ENCODE data around the gene GGTLC1. TPM values are rescaled to one million over a fixed set of nuclear protein-coding genes. Genes with fewer than 3 reads are reported as not detected.

GGTLC1 gene
- not detected for total RNA-seq

DNA sequence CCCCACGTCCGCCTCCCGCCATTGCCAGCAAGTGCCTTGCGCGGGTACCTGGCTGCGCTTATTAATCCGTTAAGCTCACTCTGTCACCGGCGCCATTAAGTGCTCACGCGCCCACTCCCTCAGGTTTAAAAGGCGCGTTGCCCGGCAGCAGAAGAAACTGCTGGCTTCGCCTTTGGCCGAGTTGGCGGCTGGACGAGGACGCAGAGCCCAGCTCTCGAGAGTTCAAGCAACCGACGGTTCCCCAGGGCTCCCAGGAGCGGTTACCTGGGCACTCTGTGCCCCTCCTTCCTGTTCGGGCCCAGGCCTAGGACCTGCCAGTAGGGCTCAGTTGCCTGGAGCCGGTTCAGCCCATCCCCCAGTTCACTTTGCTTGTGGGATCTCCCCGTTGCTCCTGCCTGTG is at the start of gene GGTLC1:
TSS of gene GGTLC1 (minus strand) at position 219 of the 400 bp plus-strand sequence. CDS start 2,168 bp downstream, outside the sequence.
- in situ Hi-C loops (cut with MboI; ENCODE audit: low sequenced_read_pairs in 4 of 4) (loop anchor here in 3 of 4 donors (25.0 kb wide), 1 partner anchor 551 kb away; the partner anchor contains the start of gene CSTL1 (in 3 of the 3)), intact Hi-C loops (cut with DNase I; ENCODE audit: low total_unique reads) (no loop called here)

GRCh38 chr20:24034820-24035219 is 46.2 kb upstream of the GGTLC1 start:
- Histone ChIP-seq H3K9me3 (no peaks in the 10 kb centered on the region), H3K4me3 (no peak overlapping the region), H3K27ac (no peak overlapping the region), H3K4me1 (no peaks in the 10 kb centered on the region), H3K36me3 (no peaks in the 10 kb centered on the region), H3K27me3 (no peaks in the 10 kb centered on the region)
- ATAC-seq (no peak), DNase-seq (no peak)
- in situ Hi-C loops (cut with MboI; ENCODE audit: low sequenced_read_pairs in 4 of 4) (no loop called here), intact Hi-C loops (cut with DNase I; ENCODE audit: low total_unique reads) (no loop called here)
- TF ChIP-seq POLR2A (IDR thresholded peaks at IDR 0.05) (no peak), CTCF (IDR thresholded peaks at IDR 0.05 in 4 of 5, conservative IDR thresholded peaks at IDR 0.05 in 1 of 5) (no peak)

More for the DNA sequence above, at the start of gene GGTLC1:
- Histone ChIP-seq H3K36me3 (no peaks in the 10 kb centered on the region), H3K27ac (no peak within 1 kb of the TSS), H3K27me3 (no peaks in the 10 kb centered on the region), H3K4me3 (no peak within 1 kb of the TSS), H3K9me3 (no peaks in the 10 kb centered on the region), H3K4me1 (no peaks in the 10 kb centered on the region)
- DNase-seq (no peak), ATAC-seq (no peak)
- no peak for TF ChIP-seq CTCF (IDR thresholded peaks at IDR 0.05 in 4 of 5, conservative IDR thresholded peaks at IDR 0.05 in 1 of 5)
- no peak for TF ChIP-seq POLR2A (IDR thresholded peaks at IDR 0.05)

DNA sequence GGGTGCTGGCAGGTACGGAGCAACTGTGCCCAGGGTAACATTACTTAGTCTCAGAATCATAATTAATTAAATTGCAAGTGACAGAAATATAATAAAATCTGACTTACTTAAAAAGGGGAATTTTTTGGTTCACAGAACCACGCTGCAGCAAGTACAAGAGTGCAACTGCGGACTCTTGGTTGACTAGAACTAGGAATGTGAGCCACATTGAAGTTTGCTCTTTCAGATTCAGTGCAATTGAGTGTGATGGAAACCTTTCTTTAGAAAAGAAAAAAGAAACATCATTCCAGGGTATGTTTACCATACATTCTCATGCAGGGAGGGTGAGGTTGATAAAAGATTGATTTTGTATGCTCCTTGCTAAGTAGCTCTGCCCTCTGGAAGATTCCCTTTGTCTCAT is 45.0 kb upstream of the GGTLC1 start:
- no peak for ATAC-seq
- DNase-seq: no peak
- Histone ChIP-seq H3K9me3 (no peaks in the 10 kb centered on the region), H3K4me3 (no peak overlapping the region), H3K4me1 (no peaks in the 10 kb centered on the region), H3K27ac (no peak overlapping the region), H3K36me3 (no peaks in the 10 kb centered on the region), H3K27me3 (no peaks in the 10 kb centered on the region)
- TF ChIP-seq POLR2A (IDR thresholded peaks at IDR 0.05) (no peak), CTCF (IDR thresholded peaks at IDR 0.05 in 4 of 5, conservative IDR thresholded peaks at IDR 0.05 in 1 of 5) (no peak)
- intact Hi-C loops (cut with DNase I; ENCODE audit: low total_unique reads) (no loop called here), in situ Hi-C loops (cut with MboI; ENCODE audit: low sequenced_read_pairs in 4 of 4) (no loop called here)

DNA sequence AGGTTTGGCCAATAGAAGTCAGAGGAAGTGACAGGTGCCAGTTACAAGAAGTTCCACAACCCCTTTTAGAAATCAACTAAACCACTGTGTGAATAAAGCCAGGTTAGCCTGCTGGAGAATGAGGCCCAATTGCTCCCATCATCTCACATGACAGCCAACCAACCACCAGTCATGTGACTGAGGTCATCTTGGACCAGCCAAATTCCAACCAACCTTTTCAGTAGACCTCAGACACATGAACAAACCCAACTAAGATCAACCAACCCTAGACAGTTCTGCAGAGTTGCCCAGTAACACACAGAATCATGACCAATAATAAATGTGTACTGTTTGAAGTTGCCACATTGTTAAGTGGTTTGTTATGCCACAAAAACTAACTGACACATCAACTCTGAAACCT is 44.6 kb upstream of the GGTLC1 start:
- DNase-seq (no peak), ATAC-seq (no peak)
- intact Hi-C loops (cut with DNase I; ENCODE audit: low total_unique reads) (no loop called here), in situ Hi-C loops (cut with MboI; ENCODE audit: low sequenced_read_pairs in 4 of 4) (no loop called here)
- H3K4me3 ChIP-seq: no peak overlapping the region
- no peak overlapping the region for H3K27ac ChIP-seq
- H3K36me3 ChIP-seq: no peaks in the 10 kb centered on the region
- no peaks in the 10 kb centered on the region for H3K27me3 ChIP-seq
- TF ChIP-seq CTCF (IDR thresholded peaks at IDR 0.05 in 4 of 5, conservative IDR thresholded peaks at IDR 0.05 in 1 of 5): no peak
- no peak for TF ChIP-seq POLR2A (IDR thresholded peaks at IDR 0.05)
- no peaks in the 10 kb centered on the region for H3K9me3 ChIP-seq
- H3K4me1 ChIP-seq: no peaks in the 10 kb centered on the region

GRCh38 chr20:24032400-24032898 is 43.9 kb upstream of the GGTLC1 start:
- Histone ChIP-seq H3K4me1 (no peaks in the 10 kb centered on the region), H3K27ac (no peak overlapping the region), H3K9me3 (no peaks in the 10 kb centered on the region), H3K27me3 (no peaks in the 10 kb centered on the region), H3K36me3 (no peaks in the 10 kb centered on the region), H3K4me3 (no peak overlapping the region)
- no peak for ATAC-seq
- DNase-seq: no peak
- no peak for TF ChIP-seq CTCF (IDR thresholded peaks at IDR 0.05 in 4 of 5, conservative IDR thresholded peaks at IDR 0.05 in 1 of 5)
- TF ChIP-seq POLR2A (IDR thresholded peaks at IDR 0.05): no peak
- in situ Hi-C loops (cut with MboI; ENCODE audit: low sequenced_read_pairs in 4 of 4) (no loop called here), intact Hi-C loops (cut with DNase I; ENCODE audit: low total_unique reads) (no loop called here)

All from gastrocnemius medialis (tissue), 4 donors.